OCI-LY3 (cell line): ENCODE measurements around the gene CREBBP.

ENCODE experiments used
- H2AFZ ChIP-seq: fragments of 200-600, 300-600 bp; shearing (Covaris generic); 2 replicates; pipeline ENCODE4 v1.6.0; 2014; ENCODE audit warnings: antibody characterized with exemption, low read depth, low read length
- H3K27ac ChIP-seq: fragments of 200-600, 300-600 bp; sonication (generic); 2 replicates; pipeline ENCODE4 v1.5.1; 2014; ENCODE audit warnings: mild to moderate bottlenecking, low read length, moderate library complexity, mixed read lengths
- H3K27me3 ChIP-seq: fragments of 200-600, 300-600 bp; sonication (generic); 2 replicates; pipeline ENCODE4 v1.6.1; 2014; ENCODE audit warnings: low read depth, low read length, mixed read lengths
- H3K36me3 ChIP-seq: fragments of 200-600, 300-600 bp; sonication (generic); replicated peaks from 2 replicates; pipeline ENCODE3; 2014; ENCODE audit warnings: low read depth, low read length, mixed read lengths
- H3K4me1 ChIP-seq: fragments of 300-600, 200-600 bp; sonication (generic); 2 replicates; pipeline ENCODE4 v1.6.1; 2014; ENCODE audit warnings: low read length, mixed read lengths
- H3K4me2 ChIP-seq: fragments of 200-600, 300-600 bp; sonication (generic); 2 replicates; pipeline ENCODE4 v1.6.1; 2014; ENCODE audit warnings: low read length, mixed read lengths
- H3K4me3 ChIP-seq: fragments of 300-600, 200-600 bp; sonication (generic); 2 replicates; pipeline ENCODE4 v1.5.1; 2014; ENCODE audit warnings: antibody characterized with exemption, mild to moderate bottlenecking, low read length, moderate library complexity
- H3K79me2 ChIP-seq: fragments of 300-600, 200-600 bp; shearing (Covaris generic); 2 replicates; pipeline ENCODE4 v1.6.1; 2014; ENCODE audit warnings: mild to moderate bottlenecking, low read length, mixed read lengths
- H3K9ac ChIP-seq: fragments of 300-600, 200-600 bp; shearing (Covaris generic); 2 replicates; pipeline ENCODE4 v1.6.0; 2014; ENCODE audit warnings: mild to moderate bottlenecking, low read length, moderate library complexity
- H3K9me3 ChIP-seq: fragments of 200-600, 300-600 bp; shearing (Covaris generic); 2 replicates; pipeline ENCODE4 v1.6.1; 2014; ENCODE audit warnings: low read length, mixed read lengths; ENCODE audit not compliant: insufficient read depth
- H4K20me1 ChIP-seq: fragments of 200-600, 300-600 bp; sonication (generic); 2 replicates; pipeline ENCODE4 v1.6.1; 2016; ENCODE audit warnings: low read length, mixed read lengths; ENCODE audit not compliant: insufficient read depth
- CTCF ChIP-seq: fragments of 200-600, 300-600 bp; sonication (generic); IDR thresholded peaks from 2 replicates; pipeline ENCODE4 v1.5.1; 2014; ENCODE audit warnings: antibody characterized with exemption, low read length, low read depth
- EZH2phosphoT487 ChIP-seq: fragments of 200-600 bp; shearing (Covaris generic); IDR thresholded peaks from 2 replicates; pipeline ENCODE4 v1.6.1; 2018; ENCODE audit warnings: antibody characterized with exemption, mixed run types, low read depth

CREBBP gene

GRCh38 chr16:3830625-3831254, 49.8 kb downstream of the CREBBP start:
- peaks cover 16% of the 10 kb centered on the region for H3K36me3 ChIP-seq
- no peaks in the 10 kb centered on the region for H3K4me1 ChIP-seq
- H3K9ac ChIP-seq, result no peak overlapping the region
- H3K27me3 ChIP-seq, result no peaks in the 10 kb centered on the region
- peaks cover 39% of the 10 kb centered on the region for H4K20me1 ChIP-seq
- peaks cover 69% of the 10 kb centered on the region for H3K79me2 ChIP-seq
- H3K9me3 ChIP-seq, result 0 out of 2 replicates have a peak, but pooled peaks cover 9% of the 10 kb centered on the region
- no peak overlapping the region for H3K4me3 ChIP-seq
- TF ChIP-seq EZH2phosphoT487, result no peak
- TF ChIP-seq CTCF, result no peak
- H3K4me2 ChIP-seq, result no peak overlapping the region
- H2AFZ ChIP-seq, result no peak overlapping the region
- H3K27ac ChIP-seq, result no peak overlapping the region

GRCh38 chr16:3829631-3830536, 50.6 kb downstream of the CREBBP start:
- Histone ChIP-seq H3K4me1 (no peaks in the 10 kb centered on the region), H3K27ac (no peak overlapping the region), H3K4me3 (no peak overlapping the region), H3K27me3 (no peaks in the 10 kb centered on the region), H3K9me3 (0 out of 2 replicates have a peak, but pooled peaks cover 9% of the 10 kb centered on the region), H3K79me2 (peaks cover 75% of the 10 kb centered on the region), H3K9ac (no peak overlapping the region), H3K4me2 (no peak overlapping the region), H2AFZ (no peak overlapping the region), H3K36me3 (peaks cover 16% of the 10 kb centered on the region), H4K20me1 (peaks cover 48% of the 10 kb centered on the region)
- no peak for TF ChIP-seq CTCF
- TF ChIP-seq EZH2phosphoT487, result no peak

- no peak overlapping the region for H3K4me2 ChIP-seq
- TF ChIP-seq CTCF (no peak), EZH2phosphoT487 (no peak)
- no peaks in the 10 kb centered on the region for H3K36me3 ChIP-seq
- H3K4me1 ChIP-seq, result peaks cover 11% of the 10 kb centered on the region
- H3K9me3 ChIP-seq, result no peaks in the 10 kb centered on the region
- no peaks in the 10 kb centered on the region for H3K27me3 ChIP-seq
- no peak overlapping the region for H3K27ac ChIP-seq
- no peak overlapping the region for H2AFZ ChIP-seq
- peaks cover 73% of the 10 kb centered on the region for H4K20me1 ChIP-seq
- H3K79me2 ChIP-seq, result peaks cover 80% of the 10 kb centered on the region
- H3K9ac ChIP-seq, result no peak overlapping the region
- H3K4me3 ChIP-seq, result no peak overlapping the region
Measured at GRCh38 chr16:3825940-3826339, 54.6 kb downstream of the CREBBP start.

- no peak overlapping the region for H3K4me3 ChIP-seq
- no peak overlapping the region for H2AFZ ChIP-seq
- TF ChIP-seq EZH2phosphoT487 (no peak), CTCF (no peak)
- no peaks in the 10 kb centered on the region for H3K36me3 ChIP-seq
- H4K20me1 ChIP-seq, result peaks cover 79% of the 10 kb centered on the region
- peaks cover 86% of the 10 kb centered on the region for H3K79me2 ChIP-seq
- peaks cover 11% of the 10 kb centered on the region for H3K4me1 ChIP-seq
- H3K27ac ChIP-seq, result no peak overlapping the region
- no peak overlapping the region for H3K9ac ChIP-seq
- H3K27me3 ChIP-seq, result no peaks in the 10 kb centered on the region
- H3K4me2 ChIP-seq, result no peak overlapping the region
- no peaks in the 10 kb centered on the region for H3K9me3 ChIP-seq
Measured at GRCh38 chr16:3825103-3825502, 55.4 kb downstream of the CREBBP start.
